ENCODE data around the gene TDRD9.
"Not testable (repeated sequence)": the region's sequence is repeated elsewhere in the genome, so short reads cannot be mapped to it uniquely, and the experiment has no call there.

TDRD9 gene

DNA sequence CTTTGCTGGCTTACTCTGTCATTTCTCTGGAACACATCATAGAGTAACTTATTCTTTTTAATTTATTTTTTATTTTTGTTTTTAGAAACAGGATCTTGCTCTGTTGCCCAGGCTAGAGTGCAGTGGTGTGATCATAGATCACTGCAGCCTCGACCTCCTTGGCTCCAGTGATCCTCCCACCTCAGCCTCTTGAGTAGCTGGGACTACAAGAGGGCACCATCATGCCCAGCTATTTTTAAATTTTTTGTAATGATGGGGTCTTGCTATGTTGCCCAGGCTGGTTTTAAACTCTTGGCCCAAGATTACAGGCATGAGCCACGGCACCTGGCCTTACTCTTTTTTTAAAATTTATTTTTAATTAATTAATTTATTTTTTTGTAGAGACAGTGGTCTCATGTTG, 46.3 kb downstream of the TDRD9 start:
- in situ Hi-C loops (cut with HindIII; ENCODE audit: low sequenced_read_pairs) = no loop called here
- TF ChIP-seq, protein P1, sequence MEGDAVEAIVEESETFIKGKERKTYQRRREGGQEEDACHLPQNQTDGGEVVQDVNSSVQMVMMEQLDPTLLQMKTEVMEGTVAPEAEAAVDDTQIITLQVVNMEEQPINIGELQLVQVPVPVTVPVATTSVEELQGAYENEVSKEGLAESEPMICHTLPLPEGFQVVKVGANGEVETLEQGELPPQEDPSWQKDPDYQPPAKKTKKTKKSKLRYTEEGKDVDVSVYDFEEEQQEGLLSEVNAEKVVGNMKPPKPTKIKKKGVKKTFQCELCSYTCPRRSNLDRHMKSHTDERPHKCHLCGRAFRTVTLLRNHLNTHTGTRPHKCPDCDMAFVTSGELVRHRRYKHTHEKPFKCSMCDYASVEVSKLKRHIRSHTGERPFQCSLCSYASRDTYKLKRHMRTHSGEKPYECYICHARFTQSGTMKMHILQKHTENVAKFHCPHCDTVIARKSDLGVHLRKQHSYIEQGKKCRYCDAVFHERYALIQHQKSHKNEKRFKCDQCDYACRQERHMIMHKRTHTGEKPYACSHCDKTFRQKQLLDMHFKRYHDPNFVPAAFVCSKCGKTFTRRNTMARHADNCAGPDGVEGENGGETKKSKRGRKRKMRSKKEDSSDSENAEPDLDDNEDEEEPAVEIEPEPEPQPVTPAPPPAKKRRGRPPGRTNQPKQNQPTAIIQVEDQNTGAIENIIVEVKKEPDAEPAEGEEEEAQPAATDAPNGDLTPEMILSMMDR (IDR thresholded peaks at IDR 0.05; ENCODE audit: low read depth, low read length, missing control alignments) = no peak
- H3K4me3 ChIP-seq (ENCODE audit: low read depth, low read length) = no peak overlapping the region
- no peak for DNase-seq (ENCODE audit: low read depth)

DNA sequence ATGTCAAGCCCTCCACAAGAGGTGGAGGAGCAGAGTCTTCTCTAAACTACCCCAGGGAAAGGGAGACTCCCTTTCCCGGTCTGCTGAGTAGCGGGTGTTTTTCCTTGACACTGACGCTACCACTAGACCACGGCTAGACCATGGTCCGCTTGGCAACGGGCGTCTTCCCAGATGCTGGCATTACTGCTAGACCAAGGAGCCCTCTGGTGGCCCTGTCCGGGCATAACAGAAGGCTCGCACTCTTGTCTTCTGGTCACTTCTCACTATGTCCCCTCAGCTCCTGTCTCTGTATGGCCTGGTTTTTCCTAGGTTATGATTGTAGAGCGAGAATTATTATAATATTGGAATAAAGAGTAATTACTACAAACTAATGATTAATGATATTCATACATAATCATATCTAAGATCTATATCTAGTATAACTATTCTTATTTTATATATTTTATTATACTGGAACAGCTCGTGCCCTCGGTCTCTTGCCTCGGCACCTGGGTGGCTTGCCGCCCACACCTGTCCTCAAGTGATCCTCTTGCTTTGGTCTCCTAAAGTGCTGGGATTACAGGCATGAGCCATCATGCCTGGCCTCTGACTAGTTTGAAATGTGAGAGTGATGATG, 52.5 kb downstream of the TDRD9 start:
- H3K4me3 ChIP-seq (ENCODE audit: low read depth, low read length); DNase-seq (ENCODE audit: low read depth); in situ Hi-C loops (cut with HindIII; ENCODE audit: low sequenced_read_pairs): not testable (repeated sequence)
- TF ChIP-seq, protein P1 (IDR thresholded peaks at IDR 0.05; ENCODE audit: low read depth, low read length, missing control alignments) = peak; percentile 35

DNA sequence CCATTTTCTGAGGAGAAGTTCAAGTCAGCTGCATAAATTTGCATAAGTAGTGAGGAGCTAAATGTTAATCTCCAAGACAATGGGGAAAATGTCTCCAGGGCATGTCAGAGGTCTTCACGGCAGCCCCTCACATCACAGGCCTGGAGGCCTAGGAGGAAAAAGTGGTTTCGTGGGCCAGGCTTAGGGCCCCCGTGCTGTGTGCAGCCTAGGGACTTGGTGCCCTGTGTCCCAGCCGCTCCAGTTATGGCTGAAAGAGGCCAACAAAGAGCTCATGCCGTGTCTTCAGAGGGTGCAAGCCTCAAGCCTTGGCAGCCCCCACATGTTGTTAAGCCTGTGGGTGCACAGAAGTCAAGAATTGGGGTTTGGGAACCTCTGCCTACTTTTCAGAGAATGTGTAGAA, 55.9 kb downstream of the TDRD9 start:
- TF ChIP-seq, protein P1 (IDR thresholded peaks at IDR 0.05; ENCODE audit: low read depth, low read length, missing control alignments) = no peak
- in situ Hi-C loops (cut with HindIII; ENCODE audit: low sequenced_read_pairs) = no loop called here
- DNase-seq (ENCODE audit: low read depth) = no peak
- no peak overlapping the region for H3K4me3 ChIP-seq (ENCODE audit: low read depth, low read length)

DNA sequence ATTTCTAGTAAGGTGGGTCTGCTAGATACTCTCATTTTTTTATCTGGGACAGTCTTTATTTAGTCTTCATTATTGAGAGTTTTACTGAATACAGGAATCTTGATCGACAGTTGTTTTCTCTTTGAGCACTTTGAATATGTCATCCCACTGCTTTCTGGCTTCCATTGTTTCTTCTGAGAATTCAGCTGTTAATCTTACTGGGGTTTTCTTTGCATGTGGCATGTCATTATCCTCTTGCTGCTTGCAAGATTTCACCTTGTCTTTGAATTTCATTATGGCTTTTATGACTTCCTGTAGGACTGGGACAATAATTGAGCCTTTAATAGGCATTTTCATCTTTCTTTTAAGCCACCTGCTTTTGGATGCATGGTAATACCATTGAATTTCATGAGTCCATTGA, 60.8 kb downstream of the TDRD9 start:
- in situ Hi-C loops (cut with HindIII; ENCODE audit: low sequenced_read_pairs) = no loop called here

GRCh38 chr14:103989964-103990363, 61.7 kb downstream of the TDRD9 start:
- H3K4me3 ChIP-seq (ENCODE audit: low read depth, low read length) = no peak overlapping the region
- in situ Hi-C loops (cut with HindIII; ENCODE audit: low sequenced_read_pairs) = no loop called here
- DNase-seq (ENCODE audit: low read depth) = no peak
- TF ChIP-seq, protein P1 (IDR thresholded peaks at IDR 0.05; ENCODE audit: low read depth, low read length, missing control alignments) = no peak

More for the DNA sequence above, 60.8 kb downstream of the TDRD9 start:
- TF ChIP-seq, protein P1 (IDR thresholded peaks at IDR 0.05; ENCODE audit: low read depth, low read length, missing control alignments) = no peak
- no peak overlapping the region for H3K4me3 ChIP-seq (ENCODE audit: low read depth, low read length)
- DNase-seq (ENCODE audit: low read depth) = no peak

- in situ Hi-C loops (cut with HindIII; ENCODE audit: low sequenced_read_pairs) = no loop called here
Measured at GRCh38 chr14:103994535-103995184, 66.4 kb downstream of the TDRD9 start.

More at GRCh38 chr14:103994535-103995184, 66.4 kb downstream of the TDRD9 start:
- no peak for DNase-seq (ENCODE audit: low read depth)
- TF ChIP-seq, protein P1 (IDR thresholded peaks at IDR 0.05; ENCODE audit: low read depth, low read length, missing control alignments) = no peak
- H3K4me3 ChIP-seq (ENCODE audit: low read depth, low read length) = no peak overlapping the region

All from astrocyte of the cerebellum (primary cell).